Right atrium auricular region (tissue), 2 donors: Measurements from ENCODE around the gene TRMT1. TPM values are rescaled to one million over a fixed set of nuclear protein-coding genes. Genes with fewer than 3 reads are reported as not detected.

Source experiments
- DNase-seq: peaks from one replicate; pipeline ENCODE4 v3.0.0-alpha.2; 2019; ENCODE audit warnings: low spot score
- H3K27ac ChIP-seq, 2 donors: fragments of 200-600 bp; sonication (generic); 1 replicate in 1 of 2; 2 replicates in 1 of 2; pipeline ENCODE4 v1.5.1; 2016 to 2019
- H3K27me3 ChIP-seq, 2 donors: fragments of 200-600 bp; sonication (generic); one replicate each; pipeline versions ENCODE4 v1.5.1 to v1.6.0; 2017 to 2019
- H3K36me3 ChIP-seq: fragments of 200-600 bp; sonication (generic); one replicate; pipeline ENCODE4 v1.5.1; 2016
- H3K4me1 ChIP-seq, 2 donors: fragments of 200-600 bp; sonication (generic); one replicate each; pipeline versions ENCODE4 v1.5.1 to v1.6.0; 2017 to 2019
- H3K4me3 ChIP-seq, 2 donors: fragments of 200-600 bp; sonication (generic); 1 replicate in 1 of 2; 2 replicates in 1 of 2; pipeline ENCODE4 v1.5.1; 2017 to 2019; ENCODE audit warnings: mild to moderate bottlenecking in 1 of 2, moderate library complexity in 1 of 2
- H3K9me3 ChIP-seq, 2 donors: fragments of 200-600 bp; sonication (generic); one replicate each; pipeline ENCODE4 v1.5.1; 2019
- total RNA-seq, 2 donors: library from RNA; depleted of rRNA; stranded (reverse); fragments of >200 nt; gene quantifications; one replicate each; pipeline ENCODE4 v1.1.0, GENCODE V29; 2016
- TF ChIP-seq, protein P1 (sequence below), 2 donors: fragments of 200-600 bp; sonication (generic); IDR thresholded peaks; one replicate each; pipeline ENCODE4 v1.5.1; 2019; ENCODE audit warnings: antibody characterized with exemption in 2 of 2

TRMT1 gene
- total RNA-seq, 2 donors from 2014 or later = 13.6 to 15.0 TPM

DNA sequence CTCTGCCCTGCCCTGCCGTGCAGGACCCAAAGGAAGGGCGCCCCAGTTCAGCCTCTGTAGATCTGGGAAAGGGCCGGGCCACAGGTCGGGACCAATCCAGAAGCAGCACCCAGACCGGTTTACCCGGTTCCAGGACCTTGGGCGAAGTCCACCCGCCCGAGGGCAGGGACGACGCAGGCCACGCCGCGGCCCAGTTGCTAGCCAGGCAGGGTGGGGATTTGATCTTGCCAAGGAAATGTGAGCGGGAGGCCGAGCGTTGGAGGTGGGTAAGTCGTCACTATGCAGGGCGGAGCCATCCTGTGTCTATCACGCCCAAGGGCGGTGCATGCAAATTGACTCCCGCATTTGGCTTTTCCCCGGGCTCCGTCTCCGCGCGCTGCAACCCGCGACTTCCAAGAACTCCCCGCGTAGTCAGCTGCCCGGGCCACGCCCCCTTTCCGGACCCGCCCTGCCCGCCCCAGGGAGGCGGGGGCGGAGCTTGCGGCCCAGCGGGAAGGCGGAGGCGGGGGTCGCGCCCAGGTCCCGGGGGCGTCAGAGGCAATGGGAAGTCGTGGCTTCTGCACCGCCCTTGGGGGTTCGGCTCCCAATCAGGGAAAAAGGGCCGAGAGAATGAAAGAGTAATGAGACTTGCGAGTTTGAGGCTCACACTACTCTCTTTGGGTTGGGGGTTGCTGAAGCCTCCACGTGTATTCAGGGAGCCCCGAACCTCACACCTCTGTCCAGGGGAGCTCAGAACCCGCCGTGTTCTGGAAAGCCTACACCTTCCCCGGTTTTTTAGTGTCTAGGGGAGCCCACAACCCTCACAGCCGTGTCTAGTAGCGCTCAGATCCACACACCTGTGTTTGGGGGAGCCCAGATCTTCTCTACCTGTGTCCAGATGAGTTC, 46.4 kb upstream of the TRMT1 start:
- peaks cover 0 to 53% of the 10 kb centered on the region in 2 donors for H3K4me1 ChIP-seq

GRCh38 chr19:13160557-13160956, 44.0 kb upstream of the TRMT1 start:
- H3K4me1 ChIP-seq = peaks cover 0 to 38% of the 10 kb centered on the region in 2 donors

More for the DNA sequence above, 46.4 kb upstream of the TRMT1 start:
- H3K27me3 ChIP-seq = no peaks in the 10 kb centered on the region
- DNase-seq = peak; percentile 99
- TF ChIP-seq, protein P1, sequence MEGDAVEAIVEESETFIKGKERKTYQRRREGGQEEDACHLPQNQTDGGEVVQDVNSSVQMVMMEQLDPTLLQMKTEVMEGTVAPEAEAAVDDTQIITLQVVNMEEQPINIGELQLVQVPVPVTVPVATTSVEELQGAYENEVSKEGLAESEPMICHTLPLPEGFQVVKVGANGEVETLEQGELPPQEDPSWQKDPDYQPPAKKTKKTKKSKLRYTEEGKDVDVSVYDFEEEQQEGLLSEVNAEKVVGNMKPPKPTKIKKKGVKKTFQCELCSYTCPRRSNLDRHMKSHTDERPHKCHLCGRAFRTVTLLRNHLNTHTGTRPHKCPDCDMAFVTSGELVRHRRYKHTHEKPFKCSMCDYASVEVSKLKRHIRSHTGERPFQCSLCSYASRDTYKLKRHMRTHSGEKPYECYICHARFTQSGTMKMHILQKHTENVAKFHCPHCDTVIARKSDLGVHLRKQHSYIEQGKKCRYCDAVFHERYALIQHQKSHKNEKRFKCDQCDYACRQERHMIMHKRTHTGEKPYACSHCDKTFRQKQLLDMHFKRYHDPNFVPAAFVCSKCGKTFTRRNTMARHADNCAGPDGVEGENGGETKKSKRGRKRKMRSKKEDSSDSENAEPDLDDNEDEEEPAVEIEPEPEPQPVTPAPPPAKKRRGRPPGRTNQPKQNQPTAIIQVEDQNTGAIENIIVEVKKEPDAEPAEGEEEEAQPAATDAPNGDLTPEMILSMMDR (IDR thresholded peaks at IDR 0.05) = no peak
- peak overlapping the region; percentile 91 to 93 for H3K27ac ChIP-seq
- no peaks in the 10 kb centered on the region for H3K9me3 ChIP-seq
- no peaks in the 10 kb centered on the region for H3K36me3 ChIP-seq
- peak overlapping the region; percentile 38 to 47 for H3K4me3 ChIP-seq

GRCh38 chr19:13159713-13160112, 43.2 kb upstream of the TRMT1 start:
- no peak for DNase-seq
- Histone ChIP-seq H3K4me3 (no peak overlapping the region), H3K4me1 (peaks cover 0 to 38% of the 10 kb centered on the region in 2 donors), H3K9me3 (no peaks in the 10 kb centered on the region), H3K27me3 (no peaks in the 10 kb centered on the region), H3K27ac (no peak overlapping the region), H3K36me3 (no peaks in the 10 kb centered on the region)
- TF ChIP-seq, protein P1 (IDR thresholded peaks at IDR 0.05) = no peak

More at GRCh38 chr19:13160557-13160956, 44.0 kb upstream of the TRMT1 start:
- Histone ChIP-seq H3K27ac (no peak overlapping the region), H3K4me3 (no peak overlapping the region), H3K27me3 (no peaks in the 10 kb centered on the region), H3K36me3 (no peaks in the 10 kb centered on the region), H3K9me3 (no peaks in the 10 kb centered on the region)
- DNase-seq = no peak
- TF ChIP-seq, protein P1 (IDR thresholded peaks at IDR 0.05) = no peak

GRCh38 chr19:13155472-13156359, 39.2 kb upstream of the TRMT1 start:
- Histone ChIP-seq H3K4me3 (peak overlapping the region; percentile 80 to 95), H3K4me1 (peaks cover 0 to 35% of the 10 kb centered on the region in 2 donors), H3K27me3 (no peaks in the 10 kb centered on the region), H3K27ac (peak overlapping the region; percentile 99), H3K9me3 (no peaks in the 10 kb centered on the region), H3K36me3 (no peaks in the 10 kb centered on the region)
- peak; percentile 89 for DNase-seq
- TF ChIP-seq, protein P1 (IDR thresholded peaks at IDR 0.05) = no peak

- peak overlapping the region; percentile 80 to 95 for H3K4me3 ChIP-seq
- peak overlapping the region; percentile 99 for H3K27ac ChIP-seq
- peaks cover 0 to 35% of the 10 kb centered on the region in 2 donors for H3K4me1 ChIP-seq
- H3K9me3 ChIP-seq = no peaks in the 10 kb centered on the region
- DNase-seq = peak; percentile 80
- no peaks in the 10 kb centered on the region for H3K36me3 ChIP-seq
- no peaks in the 10 kb centered on the region for H3K27me3 ChIP-seq
- TF ChIP-seq, protein P1 (IDR thresholded peaks at IDR 0.05) = no peak
Observed at GRCh38 chr19:13154911-13155471, 38.5 kb upstream of the TRMT1 start.
